Activated CD4-positive, alpha-beta T cell treated with anti-CD3 and anti-CD28 coated beads for 1 hour (primary cell): Measurements from ENCODE around the gene UBE2N.

Source experiments
- DNase-seq: peaks from one replicate; pipeline ENCODE4 v3.0.0-alpha.2; 2020

Gene UBE2N, protein sequence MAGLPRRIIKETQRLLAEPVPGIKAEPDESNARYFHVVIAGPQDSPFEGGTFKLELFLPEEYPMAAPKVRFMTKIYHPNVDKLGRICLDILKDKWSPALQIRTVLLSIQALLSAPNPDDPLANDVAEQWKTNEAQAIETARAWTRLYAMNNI

DNA sequence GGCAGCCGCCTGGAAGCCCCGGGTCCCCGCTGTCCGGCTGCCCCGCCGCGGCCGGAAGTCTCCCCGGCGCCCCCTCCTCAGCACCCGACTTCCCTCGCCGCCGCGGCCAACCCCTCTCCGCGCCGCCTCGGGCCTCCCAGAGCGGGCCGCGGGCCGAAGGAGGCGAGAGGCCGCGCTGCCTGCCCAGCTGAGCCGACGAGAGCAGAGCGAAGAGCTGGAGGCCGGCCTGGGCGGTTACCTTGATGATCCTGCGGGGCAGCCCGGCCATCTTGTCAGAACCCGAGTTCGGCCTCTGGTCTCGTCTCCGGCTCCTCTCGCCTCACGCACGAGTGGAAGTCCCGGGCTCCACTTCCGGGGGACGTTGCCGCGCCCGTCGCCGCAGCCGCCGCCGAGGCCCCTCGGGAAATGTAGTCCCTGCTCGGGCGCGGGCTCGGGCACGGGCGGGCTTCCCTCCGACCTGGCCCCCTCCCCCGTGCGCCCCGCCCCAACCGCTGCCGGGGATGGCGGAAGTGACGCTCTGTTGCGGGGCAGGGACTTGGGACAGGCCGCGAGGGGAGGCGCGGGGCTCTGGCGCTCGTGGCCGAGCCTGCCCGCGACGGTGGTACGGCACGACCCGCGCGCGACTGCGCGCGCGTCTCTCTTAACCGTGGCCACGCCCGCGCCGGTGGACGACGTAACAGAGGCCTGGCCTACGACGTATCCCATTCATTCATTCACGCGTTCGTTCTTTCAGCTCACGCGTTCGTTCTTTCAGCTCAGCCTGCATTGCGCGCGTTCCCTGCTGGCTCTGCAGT lies at the start of gene UBE2N:
Gene UBE2N, minus strand, starts transcription at position 331 of the 794 bp plus-strand sequence. Its CDS starts 63 bp downstream, at position 268.
- peak; percentile 93 for DNase-seq

DNA sequence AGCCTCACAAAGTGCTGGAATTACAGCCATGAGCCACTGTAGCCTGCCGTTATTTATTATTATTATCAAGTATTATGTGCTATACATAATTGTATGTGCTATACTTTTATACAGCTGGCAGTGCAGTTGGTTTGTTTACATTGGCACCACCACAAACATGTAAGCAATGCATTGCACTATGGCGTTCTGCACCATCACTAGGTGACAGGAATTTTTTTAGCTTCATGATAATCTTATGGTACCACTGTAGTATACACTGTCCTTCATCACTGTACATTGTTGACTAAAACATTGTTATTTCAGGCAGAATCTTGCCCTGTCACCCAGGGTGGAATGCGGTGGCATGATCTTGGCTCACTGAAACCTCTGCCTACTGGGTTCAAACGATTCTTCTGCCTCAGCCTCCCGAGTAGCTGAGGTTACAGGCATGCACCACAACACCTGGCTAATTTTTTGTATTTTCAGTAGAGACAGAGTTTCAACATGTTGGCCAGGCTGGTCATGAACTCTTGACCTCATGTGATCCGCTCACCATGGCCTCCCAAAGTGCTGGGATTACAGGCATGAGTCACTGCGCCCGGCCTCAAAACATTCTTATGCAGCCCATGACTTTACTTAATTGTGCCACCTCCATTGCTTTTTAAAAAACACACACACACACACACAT lies 42.7 kb upstream of the UBE2N start:
- no peak for DNase-seq

DNA sequence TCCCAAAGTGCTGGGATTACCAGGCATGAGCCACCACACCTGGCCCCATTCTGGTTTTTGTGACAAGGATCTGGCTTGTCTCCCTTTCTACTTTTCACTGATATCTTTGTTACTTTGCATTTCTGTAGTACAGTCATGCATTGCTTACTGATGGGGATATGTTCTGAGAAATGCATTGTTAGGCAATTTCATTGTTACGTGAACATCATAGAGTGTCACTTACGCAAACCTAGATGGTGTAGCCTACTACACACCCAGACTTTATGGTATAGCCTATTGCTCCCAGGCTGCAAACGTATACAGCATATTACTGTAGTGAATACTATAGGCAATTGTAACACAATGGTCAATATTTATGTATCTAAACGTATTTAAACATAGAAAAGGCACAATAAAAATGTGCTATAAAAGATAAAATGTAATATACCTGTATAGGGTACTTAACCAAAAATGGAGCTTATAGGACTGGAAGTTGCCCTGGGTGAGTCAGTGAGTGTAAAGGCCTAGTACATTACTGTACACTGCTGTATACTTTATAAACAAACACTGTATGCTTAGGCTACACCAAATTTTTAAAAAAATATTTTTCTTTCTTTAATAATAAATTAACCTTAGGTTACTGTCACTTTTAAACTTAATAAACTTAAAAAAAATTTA lies 41.5 kb upstream of the UBE2N start:
- DNase-seq = no peak

DNA sequence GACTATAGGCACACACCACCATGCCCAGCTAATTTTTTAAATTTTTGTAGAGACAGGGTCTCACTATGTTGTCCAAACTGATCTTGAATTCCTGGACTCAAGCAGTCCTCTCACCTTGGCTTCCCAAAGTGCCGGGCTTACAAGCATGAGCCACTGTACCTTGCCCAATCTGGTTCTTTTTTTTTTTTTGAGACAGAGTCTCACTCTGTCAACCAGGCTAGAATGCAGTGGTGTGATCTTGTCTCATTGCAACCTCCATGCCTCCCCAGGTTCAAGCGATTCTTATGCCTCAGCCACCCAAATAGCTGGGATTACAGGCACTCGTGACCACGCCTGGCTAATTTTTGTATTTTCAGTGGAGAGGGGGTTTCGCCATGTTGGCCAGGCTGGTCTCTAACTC lies 41.0 kb upstream of the UBE2N start:
- no peak for DNase-seq

DNA sequence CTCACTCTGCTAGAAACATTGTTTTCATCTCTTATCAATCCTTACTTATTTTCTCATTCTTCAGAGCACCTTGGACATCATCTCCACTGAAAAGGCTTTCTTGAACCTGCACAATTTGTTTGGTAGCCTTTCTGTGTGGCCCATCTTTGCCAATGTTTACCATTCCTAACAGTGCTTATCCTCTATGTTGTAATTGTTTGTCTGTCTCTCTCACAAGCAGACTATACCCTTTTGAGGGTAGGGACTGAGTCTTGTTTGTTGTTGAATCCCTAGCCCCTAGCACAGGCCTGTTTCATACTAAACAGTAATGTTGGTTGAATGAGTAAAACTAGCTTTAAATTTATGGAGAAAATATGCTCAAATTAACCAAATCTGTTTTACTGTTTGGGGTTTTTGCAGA lies 34.8 kb upstream of the UBE2N start:
- no peak for DNase-seq

DNA sequence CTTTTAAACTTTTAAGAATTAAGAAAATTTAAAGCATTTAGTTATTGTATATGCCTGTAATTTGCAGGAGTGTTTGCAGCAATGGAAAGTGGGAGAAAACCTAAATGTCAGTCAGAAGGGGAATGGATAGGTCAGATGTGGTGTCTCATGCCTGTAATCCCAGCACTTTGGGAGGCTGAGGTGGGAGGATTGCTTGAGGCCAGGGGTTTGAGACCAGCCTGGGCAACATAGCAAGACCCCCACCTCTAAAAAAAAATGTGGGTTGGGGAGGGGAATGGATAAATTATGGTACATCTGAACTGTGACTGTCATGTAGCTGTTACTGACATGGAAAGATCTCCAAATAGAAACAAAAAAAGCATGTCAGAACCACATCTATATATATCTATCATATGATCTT lies 27.6 kb upstream of the UBE2N start:
- no peak for DNase-seq

DNA sequence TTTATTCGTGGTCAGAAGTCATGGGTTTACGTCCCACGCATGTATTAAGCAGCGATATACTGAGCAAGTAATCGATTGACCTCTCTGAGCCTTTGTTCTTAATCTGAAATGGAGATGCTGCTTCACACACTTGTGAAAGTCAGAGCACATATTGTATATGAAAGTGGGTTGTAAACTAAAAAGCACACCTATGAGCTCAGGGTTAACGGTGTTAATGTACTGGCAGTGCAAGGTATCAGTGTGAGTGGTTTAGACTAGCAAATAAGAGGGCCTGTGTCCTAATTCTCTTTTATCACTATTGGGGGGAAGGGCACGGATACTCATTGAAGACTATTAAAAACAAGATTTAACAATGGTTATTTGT lies 26.2 kb upstream of the UBE2N start:
- no peak for DNase-seq

DNA sequence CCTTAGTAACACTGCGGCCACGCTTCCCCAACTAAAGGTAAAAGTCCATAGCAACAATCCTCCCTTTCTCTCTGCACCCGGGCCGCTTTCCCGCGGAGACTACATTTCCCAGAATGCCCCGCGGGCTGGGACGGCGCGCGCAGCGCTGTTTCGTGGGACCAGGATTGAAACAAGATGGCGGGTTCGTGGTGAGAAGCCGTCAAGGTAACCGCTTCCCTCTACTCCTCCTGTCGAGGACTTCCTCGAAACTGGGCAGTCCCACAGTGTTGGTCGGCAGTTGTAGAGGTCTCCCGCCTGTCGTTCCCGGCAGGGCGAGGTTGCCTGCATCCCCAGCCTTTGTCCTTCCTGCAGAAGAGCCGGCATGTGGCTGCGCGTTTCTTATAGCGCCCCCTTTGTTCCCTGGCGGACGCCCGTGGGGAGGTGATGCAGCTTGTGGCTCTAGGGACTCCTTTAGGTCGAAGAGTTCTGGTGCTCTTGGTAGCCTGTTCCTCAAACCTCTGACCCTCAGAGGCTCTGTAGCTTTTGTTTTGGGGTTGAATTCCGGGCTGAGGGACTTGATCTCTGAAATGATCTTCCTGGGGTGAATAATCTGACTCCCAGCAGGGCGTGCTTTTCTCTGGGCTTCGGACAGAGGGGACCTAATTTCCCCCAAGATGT lies 25.7 kb upstream of the UBE2N start, which contains the start of gene MRPL42:
Gene MRPL42, plus strand, starts transcription at position 164 of the 657 bp plus-strand sequence. CDS start 1,772 bp downstream, outside the sequence.
- peak; percentile 89 for DNase-seq

DNA sequence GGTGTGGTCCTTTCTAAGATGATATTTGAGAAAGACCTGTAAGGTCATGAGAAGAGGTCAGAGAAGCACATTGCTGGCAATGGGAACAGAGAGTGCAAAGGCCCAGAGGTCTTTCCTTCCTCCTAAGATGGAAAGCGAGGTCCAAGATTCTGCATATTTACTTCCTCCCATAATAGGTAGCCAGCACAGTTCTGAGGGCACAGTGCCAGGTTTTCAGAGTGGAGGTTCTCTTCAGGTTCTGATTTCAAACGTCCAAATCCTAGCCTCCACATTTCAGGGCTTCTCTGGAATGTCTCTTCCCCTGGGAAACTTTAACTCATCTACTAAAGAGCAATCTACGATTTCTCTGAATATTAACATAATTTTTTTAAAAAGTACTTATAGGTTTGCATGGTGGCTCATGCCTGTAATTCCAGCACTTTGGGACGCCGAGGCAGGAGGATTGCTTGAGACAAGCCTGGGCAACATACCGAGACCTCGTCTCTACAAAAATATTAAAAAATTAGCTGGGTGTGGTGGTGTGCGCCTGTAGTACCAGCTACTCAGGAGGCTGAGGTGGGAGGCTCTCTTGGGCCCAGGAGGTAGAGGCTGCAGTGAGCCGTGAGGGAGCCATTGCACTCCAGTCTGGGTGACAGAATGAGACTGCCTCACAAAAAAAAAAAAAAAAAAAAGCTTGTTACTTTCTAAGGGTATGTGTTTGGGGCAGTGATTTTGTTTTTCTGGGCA lies 25.0 kb upstream of the UBE2N start:
- no peak for DNase-seq

DNA sequence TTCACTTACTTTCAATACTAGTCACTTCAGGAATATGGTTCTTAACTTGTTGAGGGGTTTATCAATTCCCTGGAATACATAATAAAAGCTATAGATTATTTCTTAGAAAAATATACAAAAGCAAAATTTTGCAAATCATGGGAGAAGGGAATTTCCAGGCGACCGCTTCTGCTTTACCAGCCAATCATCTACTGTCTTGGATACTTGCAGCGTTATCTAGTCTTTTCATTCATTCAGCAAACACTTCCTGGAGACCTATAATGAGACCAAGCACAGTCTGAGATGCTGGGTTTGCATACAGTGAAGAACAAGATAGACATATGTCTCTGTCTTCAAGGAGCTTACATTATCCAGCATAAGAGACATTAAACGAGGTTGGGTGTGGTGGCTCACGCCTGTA lies 24.1 kb upstream of the UBE2N start:
- no peak for DNase-seq

DNA sequence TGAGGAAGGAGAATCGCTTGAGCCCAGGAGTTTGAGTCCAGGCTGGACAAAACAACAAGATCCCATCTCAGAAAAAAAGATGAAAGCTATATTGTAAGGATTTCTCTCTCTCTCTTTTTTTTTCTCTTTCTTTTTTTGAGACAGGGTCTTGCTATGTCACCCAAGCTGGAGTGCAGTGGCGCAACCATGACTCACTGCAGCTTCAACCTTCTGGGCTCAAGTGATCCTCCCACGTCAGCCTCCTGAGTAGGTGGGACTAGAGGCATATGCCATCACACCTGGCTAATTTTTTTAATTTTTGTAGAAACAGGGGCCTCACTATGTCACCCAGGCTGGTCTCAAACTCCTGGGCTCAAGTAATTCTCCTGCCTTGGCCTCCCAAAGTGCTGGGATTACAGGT lies 19.8 kb upstream of the UBE2N start:
- no peak for DNase-seq

DNA sequence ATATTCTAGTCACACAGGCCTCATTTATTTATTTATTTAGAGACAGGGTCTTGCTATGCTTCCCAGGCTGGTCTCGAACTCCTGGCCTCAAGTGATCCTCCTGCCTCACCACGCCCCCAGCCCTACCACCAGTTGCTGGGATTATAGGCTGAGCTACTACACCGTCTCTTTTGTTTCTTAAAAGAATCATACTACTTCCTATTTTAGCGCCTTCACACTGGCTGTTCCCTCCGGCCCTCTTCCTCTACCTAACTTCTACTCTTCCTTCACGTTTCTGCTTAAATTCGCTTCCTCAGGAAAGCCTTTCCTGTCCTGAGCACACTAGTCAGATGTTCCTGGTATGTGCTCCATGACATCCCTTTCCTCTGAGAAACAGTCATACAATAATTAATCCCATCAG lies 19.2 kb upstream of the UBE2N start:
- no peak for DNase-seq

DNA sequence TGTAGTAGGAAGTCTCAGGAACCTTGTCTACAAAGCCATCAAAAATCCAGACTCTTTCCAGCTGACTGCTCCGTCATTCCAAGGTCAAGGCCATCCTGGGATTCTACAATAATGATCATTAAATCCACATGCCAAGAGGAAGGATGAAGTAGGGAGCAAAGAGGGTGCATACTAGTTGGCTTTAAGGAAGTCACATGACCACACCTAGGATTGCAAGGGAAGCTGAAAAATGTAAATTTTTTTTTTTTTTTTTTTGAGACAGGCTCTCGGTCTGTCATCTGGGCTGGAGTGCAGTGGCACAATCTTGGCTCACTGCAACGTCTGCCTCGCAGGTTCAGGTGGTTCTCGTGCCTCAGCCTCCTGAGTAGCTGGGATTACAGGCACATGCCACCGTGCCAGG lies 18.3 kb upstream of the UBE2N start:
- DNase-seq = no peak

DNA sequence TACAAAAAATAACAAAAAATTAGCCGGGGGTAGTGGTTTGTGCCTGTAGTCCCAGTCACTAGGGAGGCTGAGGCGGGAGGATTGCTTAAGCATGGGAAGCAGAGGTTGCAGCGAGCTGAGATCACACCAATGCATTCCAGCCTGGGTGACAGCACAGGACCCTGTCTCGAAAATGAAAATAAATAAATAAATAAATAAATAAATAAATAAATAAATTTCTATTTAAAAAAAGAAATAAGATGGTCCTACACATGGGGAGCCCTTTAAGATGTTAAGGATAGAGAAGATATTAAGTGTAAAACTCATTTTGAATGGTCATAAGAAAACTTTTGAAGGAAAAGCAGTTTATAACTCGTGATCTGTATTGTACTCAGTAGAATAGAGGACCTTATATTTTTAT lies 17.4 kb upstream of the UBE2N start:
- no peak for DNase-seq

DNA sequence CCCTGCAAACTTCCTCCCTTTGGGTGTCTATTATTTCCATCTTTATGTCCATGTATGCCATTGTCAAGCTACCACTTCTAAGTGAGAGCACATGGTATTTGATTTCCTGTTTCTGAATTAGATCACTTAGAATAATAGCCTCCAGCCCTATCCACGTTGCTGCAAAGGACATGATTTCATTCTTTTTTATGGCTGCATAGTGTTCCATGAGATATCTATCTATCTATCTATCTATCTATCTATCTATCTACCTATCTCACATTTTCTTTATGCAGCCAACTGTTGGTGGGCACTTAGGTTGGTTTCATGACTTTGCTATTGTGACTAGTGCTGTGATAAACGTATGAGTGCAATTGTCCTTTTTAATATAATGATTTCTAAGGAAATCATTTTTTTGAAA lies 14.3 kb upstream of the UBE2N start:
- no peak for DNase-seq

DNA sequence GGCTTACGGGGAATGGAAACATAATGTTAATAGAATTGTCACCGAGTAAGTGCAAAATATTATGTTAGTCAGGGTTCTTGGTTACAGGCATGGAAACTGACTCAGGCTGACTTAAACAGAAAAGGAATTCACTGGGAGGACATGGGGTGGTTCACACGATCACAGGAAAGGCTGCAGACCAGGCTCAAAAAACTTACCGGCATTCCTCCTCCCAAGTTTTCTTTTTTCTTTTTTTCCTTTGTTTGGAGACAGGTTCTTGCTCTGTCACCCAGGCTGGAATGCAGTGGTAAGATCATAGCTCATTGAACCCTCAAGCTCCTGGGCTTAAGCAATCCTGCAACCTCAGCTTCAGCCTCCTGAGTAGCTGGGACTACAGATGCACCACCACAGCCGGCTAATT lies 11.9 kb upstream of the UBE2N start:
- DNase-seq = no peak

DNA sequence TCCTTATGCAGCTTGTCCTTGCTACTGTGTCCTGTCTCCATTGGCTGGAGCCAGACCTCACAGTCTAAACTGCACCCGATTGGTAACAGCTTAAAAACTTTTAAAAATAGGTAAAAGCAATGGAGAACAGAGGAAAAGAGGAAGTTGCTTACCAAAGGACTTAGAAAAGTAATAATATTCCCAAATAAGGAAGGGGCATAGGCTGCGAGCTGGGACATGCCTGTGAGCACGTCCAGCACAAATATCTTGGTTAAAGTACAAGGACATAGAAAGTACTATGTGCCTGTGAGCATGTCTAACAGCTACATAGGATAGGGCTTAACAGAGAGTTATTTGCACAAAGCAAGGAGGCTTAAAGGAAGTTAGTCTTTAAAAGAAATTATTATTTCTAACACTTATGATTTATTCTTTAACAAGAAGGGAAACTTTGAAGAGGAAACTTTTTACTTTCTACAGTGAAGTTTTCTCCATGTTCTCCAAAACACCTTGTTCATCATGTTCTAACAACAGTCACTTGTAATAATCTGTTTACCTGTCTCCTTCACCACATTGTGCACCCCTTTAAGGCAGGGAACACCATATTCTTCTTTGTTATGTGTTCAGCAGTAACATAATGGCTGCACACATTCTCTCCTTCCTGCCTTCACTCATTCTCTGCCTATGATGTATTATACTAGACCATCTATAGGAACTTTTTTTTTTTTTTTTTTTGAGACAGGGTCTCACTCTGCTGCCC lies 9.8 kb upstream of the UBE2N start:
- no peak for DNase-seq

DNA sequence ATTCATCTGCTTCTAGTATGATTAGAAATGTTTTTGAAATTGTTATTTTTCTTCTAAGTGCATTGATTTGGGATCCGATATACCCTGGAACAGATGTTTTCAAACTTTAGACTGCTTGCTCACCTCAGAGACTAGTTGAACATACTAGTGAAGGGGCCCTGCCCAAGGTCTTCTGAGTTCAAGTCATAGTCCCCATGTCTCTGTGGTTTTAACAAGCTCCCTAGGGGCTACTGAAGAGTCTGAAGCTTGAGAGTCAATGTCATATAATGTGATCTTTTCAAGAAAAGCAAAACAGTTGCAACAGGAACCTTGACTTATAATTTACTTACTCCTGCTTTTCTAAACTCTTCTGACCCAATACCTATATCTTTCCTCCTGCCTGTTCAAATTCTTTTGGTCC lies 7.5 kb upstream of the UBE2N start:
- DNase-seq = no peak

DNA sequence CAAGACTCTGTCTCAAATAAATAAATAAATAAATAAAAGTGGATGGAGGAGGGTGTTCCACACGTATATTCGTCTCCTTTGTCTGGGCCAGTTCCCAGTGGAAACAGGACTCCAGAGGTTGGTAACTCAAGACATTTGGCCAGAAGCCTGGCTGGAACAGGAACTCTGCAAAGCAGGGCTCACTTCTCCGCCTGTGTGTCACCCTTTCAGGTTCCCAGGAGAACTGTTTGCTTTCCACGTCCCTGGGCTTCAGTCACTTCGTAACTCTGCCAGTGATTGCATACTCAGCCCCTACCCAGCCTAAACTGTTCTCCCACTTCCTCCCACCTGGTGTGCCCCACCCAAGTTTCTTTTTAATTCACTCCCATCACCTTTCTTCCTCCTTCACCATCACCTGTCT lies 7.0 kb upstream of the UBE2N start:
- no peak for DNase-seq

DNA sequence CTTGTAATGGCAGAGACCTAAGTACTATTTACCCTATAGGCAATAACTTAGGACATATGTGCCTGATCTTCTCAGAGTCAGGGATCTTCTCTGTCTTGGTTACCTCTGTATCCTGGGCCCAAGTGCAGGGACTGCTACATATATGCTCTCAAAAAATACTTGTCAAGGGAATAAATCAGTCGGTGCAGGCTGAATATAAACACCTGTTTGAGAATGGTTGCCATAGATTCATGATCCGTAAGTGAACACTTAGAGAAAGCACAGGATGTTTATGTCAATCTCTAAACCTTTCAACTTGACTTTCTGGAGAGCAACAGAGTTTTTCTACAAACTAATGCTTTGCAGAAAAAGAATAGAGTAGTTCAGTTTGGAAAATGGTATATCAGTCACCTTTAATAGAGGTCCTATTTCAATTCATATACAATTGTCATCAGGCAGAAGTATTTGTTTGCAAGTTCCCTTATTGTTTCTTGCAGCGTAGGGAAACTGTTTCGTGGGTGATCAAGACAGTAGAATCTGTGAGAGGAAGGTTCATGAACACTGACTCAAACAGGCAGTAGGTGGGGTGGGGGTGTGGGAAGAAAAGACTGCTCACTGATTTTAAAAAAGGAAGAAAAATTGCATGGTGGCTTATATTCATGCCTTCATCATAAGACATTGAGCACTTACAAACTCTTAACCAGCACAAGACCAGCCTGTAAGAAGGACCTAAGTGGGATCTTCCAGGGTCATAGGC lies 6.0 kb upstream of the UBE2N start:
- no peak for DNase-seq

DNA sequence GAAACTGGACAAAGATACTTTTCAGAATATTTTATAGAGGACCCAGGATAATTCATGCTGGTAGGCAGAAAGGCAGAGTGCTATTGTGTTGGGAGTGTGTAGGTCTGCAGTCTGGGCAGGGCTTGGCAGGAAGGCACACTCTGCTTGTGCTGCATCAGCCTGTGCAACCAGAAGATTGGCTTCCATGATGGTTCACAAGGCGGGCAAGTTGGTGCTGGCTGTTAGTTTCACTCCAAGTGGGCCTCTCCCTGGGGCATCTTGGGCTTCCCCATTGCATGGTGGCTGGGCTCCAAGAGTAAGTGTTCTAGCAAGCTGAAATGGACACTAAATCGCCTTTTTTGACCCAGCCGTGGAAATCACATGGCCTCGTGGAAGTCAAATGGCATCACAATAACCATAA lies 1.8 kb upstream of the UBE2N start:
- DNase-seq = no peak
